HG03095 (cell line): ENCODE measurements around the gene ZNF599.

Experiments used
- ATAC-seq: cut with Tn5 transposase; IDR thresholded peaks from one replicate; pipeline ENCODE4 v1.9.1; 2021; ENCODE audit warnings: moderate library complexity; ENCODE audit not compliant: unreplicated experiment

The ZNF599 gene

GRCh38 chr19:34744896-34745690, 27.9 kb downstream of the ZNF599 start:
- ATAC-seq: no peak

DNA sequence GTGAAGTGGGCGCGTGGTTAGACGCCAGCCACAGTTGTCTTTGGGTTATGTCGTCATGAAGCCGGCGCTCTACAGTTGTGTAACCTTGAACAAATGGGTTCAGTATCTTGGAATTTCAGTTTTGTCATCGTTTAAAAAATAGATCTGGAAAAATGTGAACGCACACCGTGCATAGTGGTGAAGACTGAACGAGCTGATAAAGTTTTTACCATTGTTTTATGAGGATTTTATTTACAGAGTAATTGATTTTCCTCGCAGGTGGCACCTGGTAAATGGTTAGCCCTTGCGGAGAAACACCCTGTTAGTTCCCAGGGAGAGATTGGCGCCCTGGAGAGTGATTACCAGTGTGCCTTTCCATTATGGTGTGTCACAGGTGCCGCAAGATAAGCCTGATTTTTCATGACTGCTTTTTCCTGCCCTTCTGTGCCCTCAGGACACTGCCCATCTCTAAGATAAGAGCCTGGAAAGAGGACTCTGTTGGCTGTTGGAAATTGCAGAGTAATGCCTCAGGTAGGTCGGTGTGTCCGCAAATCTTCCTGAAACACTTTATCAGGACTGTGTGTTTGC, 38.4 kb downstream of the ZNF599 start:
- no peak for ATAC-seq

DNA sequence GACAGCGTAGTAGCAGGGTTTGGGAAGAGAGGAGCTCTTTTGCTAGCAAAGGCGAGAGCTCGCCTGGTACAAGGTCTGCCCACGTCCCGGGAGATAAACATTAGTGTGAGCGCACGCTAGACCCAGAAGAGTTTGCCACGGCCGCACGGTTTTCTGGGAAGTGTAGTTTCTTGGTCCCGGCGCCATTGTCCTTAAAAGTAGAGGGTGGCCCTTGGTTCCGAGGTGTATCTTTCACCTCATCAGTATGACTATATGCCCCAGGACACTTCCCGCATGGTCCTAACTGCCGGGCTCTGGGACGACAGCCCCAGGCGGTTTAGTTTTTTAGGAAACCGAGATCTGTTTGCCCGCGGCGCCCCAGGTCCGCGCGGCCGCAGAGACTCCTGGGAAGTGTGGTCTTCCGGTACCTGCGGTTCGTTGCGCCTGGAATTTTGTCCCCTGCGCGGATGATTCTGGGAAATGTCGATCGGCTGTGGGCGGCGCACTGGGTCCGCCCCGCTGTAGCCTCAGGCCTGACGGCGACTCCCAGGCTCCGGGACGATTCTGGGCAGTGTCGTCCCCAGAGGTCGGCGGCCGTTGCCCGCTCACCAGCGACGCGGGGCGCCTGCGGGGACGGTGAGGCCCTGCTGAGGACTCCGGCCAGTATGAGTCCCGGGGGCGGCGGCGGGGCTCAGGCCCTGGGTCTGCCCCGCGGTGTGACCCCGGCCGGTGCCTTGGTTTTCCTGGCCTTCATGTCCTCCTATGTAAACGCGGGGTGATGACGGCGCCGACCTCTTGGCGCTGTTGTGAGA, 39.1 kb downstream of the ZNF599 start, which contains the start of gene ZNF181:
TSS of gene ZNF181 (plus strand) at position 498 of the 791 bp plus-strand sequence. CDS start 795 bp downstream, outside the sequence.
- peak; percentile 72 for ATAC-seq

GRCh38 chr19:34733266-34733745, 39.7 kb downstream of the ZNF599 start:
- ATAC-seq: peak; percentile 6

- no peak for ATAC-seq
Measured at GRCh38 chr19:34732612-34733211, 40.3 kb downstream of the ZNF599 start.

DNA sequence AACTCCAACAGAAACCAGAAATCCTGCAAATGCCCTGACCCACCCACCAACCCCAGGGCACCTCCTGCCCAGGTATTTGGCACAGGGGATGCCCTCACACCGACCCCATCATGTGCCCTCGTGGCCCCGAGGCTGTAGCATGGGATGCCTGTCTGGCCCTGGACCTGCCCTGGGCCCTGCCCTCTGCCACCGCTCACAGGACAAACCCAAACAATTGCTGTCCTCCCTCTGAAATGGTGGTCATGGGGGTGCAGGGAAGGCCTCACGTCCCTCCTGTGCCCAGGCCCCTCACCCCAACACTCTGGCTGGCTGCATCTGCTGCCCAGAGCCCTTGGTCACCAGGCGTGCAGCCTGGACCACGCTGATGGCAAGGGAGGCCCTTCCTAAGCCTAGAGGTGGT, 41.1 kb downstream of the ZNF599 start:
- ATAC-seq: no peak

- no peak for ATAC-seq
Measured at GRCh38 chr19:34731019-34731829, 41.8 kb downstream of the ZNF599 start.

GRCh38 chr19:34725400-34725799, 47.6 kb downstream of the ZNF599 start:
- no peak for ATAC-seq

DNA sequence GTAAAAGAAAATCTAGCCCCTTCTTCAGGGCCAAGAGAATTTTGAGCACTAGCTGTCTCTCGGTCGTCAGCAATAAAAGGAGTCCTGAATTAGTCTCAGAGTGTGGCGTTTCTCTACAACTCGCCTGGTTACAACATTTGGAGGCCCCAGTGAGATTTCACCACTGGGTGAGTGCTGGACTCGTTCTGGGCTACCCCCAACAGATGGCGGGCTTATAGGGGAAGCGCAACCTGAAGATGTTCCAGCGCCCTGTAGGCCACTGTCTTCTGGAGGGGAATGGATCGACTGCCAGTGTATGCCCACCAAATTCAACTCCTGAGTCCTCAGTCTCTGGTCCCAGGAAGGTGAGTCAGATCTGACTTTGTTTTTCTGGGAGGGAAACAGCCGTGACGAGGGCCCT, 50.7 kb downstream of the ZNF599 start:
- ATAC-seq: no peak

DNA sequence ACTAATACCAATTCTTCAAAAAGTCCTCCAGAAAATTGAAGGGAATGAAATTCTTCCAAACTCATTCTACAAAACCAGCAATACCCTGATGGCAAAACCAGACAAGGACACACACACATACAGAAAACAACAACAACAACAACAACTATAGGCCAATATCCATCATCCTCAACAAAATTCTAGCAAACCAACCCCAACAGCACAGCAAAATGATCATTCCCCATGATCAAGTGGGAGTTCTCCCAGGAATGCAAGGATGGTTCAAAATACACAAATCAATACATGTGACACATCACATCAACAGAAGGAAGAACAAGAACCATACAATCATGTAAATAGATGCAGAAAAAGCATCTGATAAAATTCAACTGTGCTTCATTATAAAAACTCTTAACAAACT, 57.7 kb downstream of the ZNF599 start:
- no peak for ATAC-seq

DNA sequence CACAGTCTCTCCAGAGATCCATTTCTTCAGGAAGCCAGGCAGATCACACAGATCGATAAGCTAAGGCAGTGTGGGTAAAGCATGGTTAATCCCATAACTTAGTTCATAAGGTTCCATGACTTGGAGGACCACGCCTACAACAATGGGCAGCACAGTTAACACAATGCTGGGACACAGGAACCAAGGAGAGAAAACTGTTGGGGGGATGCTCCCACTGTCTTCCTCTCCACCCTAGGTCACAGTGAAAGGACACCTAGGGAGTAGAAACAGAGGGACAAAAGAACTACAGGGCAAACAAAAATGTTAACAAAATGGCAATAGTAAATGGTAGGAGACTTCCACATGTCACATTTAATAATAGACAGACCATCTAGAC, 59.8 kb downstream of the ZNF599 start:
- no peak for ATAC-seq

- no peak for ATAC-seq
Measured at GRCh38 chr19:34712395-34713261, 60.4 kb downstream of the ZNF599 start.

DNA sequence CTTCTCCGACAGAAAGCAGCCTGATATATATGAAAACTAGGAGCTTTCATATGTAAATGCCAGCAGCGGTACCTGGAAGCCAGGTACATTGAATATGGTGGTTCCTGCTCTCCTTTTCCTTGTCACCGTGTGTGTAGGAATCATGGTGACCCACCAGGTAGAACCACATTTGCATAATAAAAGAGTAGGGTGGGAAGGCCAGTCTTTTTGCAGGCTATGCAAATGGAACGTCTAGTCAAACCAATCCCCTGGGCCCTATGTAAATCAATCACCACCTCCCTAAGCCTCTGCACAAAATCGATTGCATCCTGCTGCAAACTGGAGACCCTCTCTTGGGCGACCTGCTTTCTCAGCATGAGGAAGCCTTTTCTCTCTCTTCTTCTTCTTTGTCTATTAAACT, 61.1 kb downstream of the ZNF599 start:
- no peak for ATAC-seq
